ENCODE results near the gene TBC1D4. TPM values are rescaled to one million over a fixed set of nuclear protein-coding genes. Genes with fewer than 3 reads are reported as not detected.

TBC1D4 gene
- total RNA-seq, 4 donors from 2014 or later = 10.5 to 35.0 (median 33.1) TPM

- TF ChIP-seq, protein P1, sequence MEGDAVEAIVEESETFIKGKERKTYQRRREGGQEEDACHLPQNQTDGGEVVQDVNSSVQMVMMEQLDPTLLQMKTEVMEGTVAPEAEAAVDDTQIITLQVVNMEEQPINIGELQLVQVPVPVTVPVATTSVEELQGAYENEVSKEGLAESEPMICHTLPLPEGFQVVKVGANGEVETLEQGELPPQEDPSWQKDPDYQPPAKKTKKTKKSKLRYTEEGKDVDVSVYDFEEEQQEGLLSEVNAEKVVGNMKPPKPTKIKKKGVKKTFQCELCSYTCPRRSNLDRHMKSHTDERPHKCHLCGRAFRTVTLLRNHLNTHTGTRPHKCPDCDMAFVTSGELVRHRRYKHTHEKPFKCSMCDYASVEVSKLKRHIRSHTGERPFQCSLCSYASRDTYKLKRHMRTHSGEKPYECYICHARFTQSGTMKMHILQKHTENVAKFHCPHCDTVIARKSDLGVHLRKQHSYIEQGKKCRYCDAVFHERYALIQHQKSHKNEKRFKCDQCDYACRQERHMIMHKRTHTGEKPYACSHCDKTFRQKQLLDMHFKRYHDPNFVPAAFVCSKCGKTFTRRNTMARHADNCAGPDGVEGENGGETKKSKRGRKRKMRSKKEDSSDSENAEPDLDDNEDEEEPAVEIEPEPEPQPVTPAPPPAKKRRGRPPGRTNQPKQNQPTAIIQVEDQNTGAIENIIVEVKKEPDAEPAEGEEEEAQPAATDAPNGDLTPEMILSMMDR (IDR thresholded peaks at IDR 0.05) = no peak
- no peak for TF ChIP-seq POLR2A (IDR thresholded peaks at IDR 0.05)
- Histone ChIP-seq H3K36me3 (no peaks in the 10 kb centered on the region), H3K27ac (no peak overlapping the region), H3K4me1 (no peaks in the 10 kb centered on the region), H3K27me3 (no peaks in the 10 kb centered on the region), H3K4me3 (no peak overlapping the region), H3K9me3 (no peaks in the 10 kb centered on the region)
- no peak for DNase-seq
Measured at GRCh38 chr13:75383064-75383715, 98.8 kb downstream of the TBC1D4 start.

DNA sequence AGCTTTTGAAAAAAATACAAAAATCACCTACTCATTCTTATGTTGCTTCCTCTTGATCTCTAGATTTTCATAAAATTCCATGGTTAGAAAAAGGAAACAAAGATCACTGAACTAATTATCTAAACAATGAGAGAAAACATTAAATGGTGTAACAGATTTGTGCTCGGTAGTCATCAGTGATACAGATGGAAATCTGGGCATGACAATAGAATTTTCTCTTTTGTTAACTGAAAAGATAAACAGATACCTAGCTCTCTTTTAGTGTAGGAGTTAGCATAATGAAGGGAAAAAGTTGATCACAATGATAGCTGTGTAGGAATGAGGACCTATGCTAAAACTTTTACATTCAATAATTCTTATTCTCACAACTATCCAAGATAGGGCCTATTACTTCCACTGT lies 103.7 kb downstream of the TBC1D4 start:
- DNase-seq = no peak
- Histone ChIP-seq H3K27ac (no peak overlapping the region), H3K27me3 (no peaks in the 10 kb centered on the region), H3K36me3 (no peaks in the 10 kb centered on the region), H3K4me1 (no peaks in the 10 kb centered on the region), H3K4me3 (no peak overlapping the region), H3K9me3 (no peaks in the 10 kb centered on the region)
- TF ChIP-seq, protein P1 (IDR thresholded peaks at IDR 0.05) = no peak
- TF ChIP-seq POLR2A (IDR thresholded peaks at IDR 0.05) = no peak

- no peak overlapping the region for H3K4me3 ChIP-seq
- no peaks in the 10 kb centered on the region for H3K27me3 ChIP-seq
- TF ChIP-seq, protein P1 (IDR thresholded peaks at IDR 0.05) = no peak
- no peak for TF ChIP-seq POLR2A (IDR thresholded peaks at IDR 0.05)
- no peak overlapping the region for H3K27ac ChIP-seq
- H3K4me1 ChIP-seq = no peaks in the 10 kb centered on the region
- no peaks in the 10 kb centered on the region for H3K9me3 ChIP-seq
- DNase-seq = no peak
- no peaks in the 10 kb centered on the region for H3K36me3 ChIP-seq
Measured at GRCh38 chr13:75376792-75377402, 105.1 kb downstream of the TBC1D4 start.

- H3K4me1 ChIP-seq = no peaks in the 10 kb centered on the region
- TF ChIP-seq, protein P1 (IDR thresholded peaks at IDR 0.05) = no peak
- TF ChIP-seq POLR2A (IDR thresholded peaks at IDR 0.05) = no peak
- no peaks in the 10 kb centered on the region for H3K36me3 ChIP-seq
- H3K4me3 ChIP-seq = no peak overlapping the region
- no peaks in the 10 kb centered on the region for H3K9me3 ChIP-seq
- no peak for DNase-seq
- no peaks in the 10 kb centered on the region for H3K27me3 ChIP-seq
- H3K27ac ChIP-seq = no peak overlapping the region
Measured at GRCh38 chr13:75375329-75375728, 106.6 kb downstream of the TBC1D4 start.

- TF ChIP-seq, protein P1 (IDR thresholded peaks at IDR 0.05) = no peak
- no peak for TF ChIP-seq POLR2A (IDR thresholded peaks at IDR 0.05)
- H3K27ac ChIP-seq = no peak overlapping the region
- no peak overlapping the region for H3K4me3 ChIP-seq
- no peaks in the 10 kb centered on the region for H3K27me3 ChIP-seq
- no peaks in the 10 kb centered on the region for H3K36me3 ChIP-seq
- H3K9me3 ChIP-seq = no peaks in the 10 kb centered on the region
- DNase-seq = no peak
- no peaks in the 10 kb centered on the region for H3K4me1 ChIP-seq
Measured at GRCh38 chr13:75373988-75374387, 108.0 kb downstream of the TBC1D4 start.
